Loucy (cell line): Measurements from ENCODE around the gene ATXN7L1.

ENCODE experiments used
- EZH2phosphoT487 ChIP-seq: fragments of 200-600 bp; IDR thresholded peaks from 2 replicates; pipeline ENCODE4 v1.6.1; 2018; ENCODE audit warnings: antibody characterized with exemption, mild to moderate bottlenecking, moderate library complexity, borderline replicate concordance
- TF ChIP-seq, protein P1 (sequence below): fragments of 200-600 bp; sonication (generic); conservative IDR thresholded peaks from 2 replicates; pipeline ENCODE4 v1.5.1; 2014; ENCODE audit warnings: mild to moderate bottlenecking, antibody characterized with exemption, low read length

DNA sequence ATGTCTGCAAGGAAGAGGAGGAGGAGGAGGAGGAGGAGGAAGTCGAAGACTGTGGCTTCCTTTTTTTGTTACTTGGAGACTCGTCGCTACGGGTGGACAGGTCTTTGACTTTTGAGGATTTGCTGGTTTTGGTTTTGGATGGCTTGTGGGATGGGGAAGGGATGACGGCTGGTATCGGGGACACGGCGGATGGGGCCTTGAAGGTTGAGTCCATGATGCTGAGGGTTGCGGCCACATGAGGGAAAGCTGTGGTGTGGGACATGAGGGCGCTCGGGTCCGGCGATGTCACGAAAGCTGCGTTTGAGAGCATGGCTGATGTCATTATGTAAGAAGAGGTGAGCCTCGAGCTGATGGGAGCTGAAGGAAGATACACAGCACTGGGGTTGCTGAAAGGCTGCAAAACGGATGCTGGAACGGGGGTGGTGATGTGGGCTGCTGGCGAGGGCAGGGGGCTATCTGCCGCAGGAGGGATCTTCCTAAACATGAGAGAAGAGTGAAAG is 262.0 kb downstream of the ATXN7L1 start:
- TF ChIP-seq, protein P1, sequence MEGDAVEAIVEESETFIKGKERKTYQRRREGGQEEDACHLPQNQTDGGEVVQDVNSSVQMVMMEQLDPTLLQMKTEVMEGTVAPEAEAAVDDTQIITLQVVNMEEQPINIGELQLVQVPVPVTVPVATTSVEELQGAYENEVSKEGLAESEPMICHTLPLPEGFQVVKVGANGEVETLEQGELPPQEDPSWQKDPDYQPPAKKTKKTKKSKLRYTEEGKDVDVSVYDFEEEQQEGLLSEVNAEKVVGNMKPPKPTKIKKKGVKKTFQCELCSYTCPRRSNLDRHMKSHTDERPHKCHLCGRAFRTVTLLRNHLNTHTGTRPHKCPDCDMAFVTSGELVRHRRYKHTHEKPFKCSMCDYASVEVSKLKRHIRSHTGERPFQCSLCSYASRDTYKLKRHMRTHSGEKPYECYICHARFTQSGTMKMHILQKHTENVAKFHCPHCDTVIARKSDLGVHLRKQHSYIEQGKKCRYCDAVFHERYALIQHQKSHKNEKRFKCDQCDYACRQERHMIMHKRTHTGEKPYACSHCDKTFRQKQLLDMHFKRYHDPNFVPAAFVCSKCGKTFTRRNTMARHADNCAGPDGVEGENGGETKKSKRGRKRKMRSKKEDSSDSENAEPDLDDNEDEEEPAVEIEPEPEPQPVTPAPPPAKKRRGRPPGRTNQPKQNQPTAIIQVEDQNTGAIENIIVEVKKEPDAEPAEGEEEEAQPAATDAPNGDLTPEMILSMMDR = no peak
- no peak for TF ChIP-seq EZH2phosphoT487
